ENCODE data around the gene NR2E3.

- TF ChIP-seq EZH2 (IDR thresholded peaks at IDR 0.05; ENCODE audit: borderline replicate concordance, low read depth, low read length, severe bottlenecking) (no peak), CTCF (IDR thresholded peaks at IDR 0.05; ENCODE audit: borderline replicate concordance, extremely low read depth, low read length, poor library complexity, severe bottlenecking) (peak; percentile 74)
Measured at GRCh38 chr15:71800835-71801745, 9.3 kb upstream of the NR2E3 start.
